Endothelial cell of umbilical vein (primary cell): ENCODE results near the gene SOX30.

Source experiments
- GATA2 ChIP-seq: IDR thresholded peaks from 2 replicates; pipeline ENCODE4 v1.7.0; 2011; ENCODE audit warnings: low read depth, mild to moderate bottlenecking, moderate library complexity, mixed read lengths, low read length; ENCODE audit not compliant: insufficient read length, insufficient read depth
- POLR2AphosphoS5 ChIP-seq: IDR thresholded peaks from 2 replicates; pipeline ENCODE4 v1.6.1; 2012; ENCODE audit warnings: low read depth, mild to moderate bottlenecking, control low read depth, low read length, moderate library complexity; ENCODE audit not compliant: insufficient read depth
- TF ChIP-seq, protein P1 (sequence below), 2 donors: IDR thresholded peaks; 1 replicate in 1 of 2; 2 replicates in 1 of 2; pipeline ENCODE4 v1.5.1; 2011; ENCODE audit warnings: low read length in 2 of 2, mild to moderate bottlenecking in 2 of 2, moderate library complexity in 2 of 2, control low read depth in 1 of 2, inconsistent platforms in 1 of 2, low read depth in 1 of 2; ENCODE audit not compliant: insufficient read depth in 1 of 2; ENCODE audit errors: extremely low read depth in 1 of 2

DNA sequence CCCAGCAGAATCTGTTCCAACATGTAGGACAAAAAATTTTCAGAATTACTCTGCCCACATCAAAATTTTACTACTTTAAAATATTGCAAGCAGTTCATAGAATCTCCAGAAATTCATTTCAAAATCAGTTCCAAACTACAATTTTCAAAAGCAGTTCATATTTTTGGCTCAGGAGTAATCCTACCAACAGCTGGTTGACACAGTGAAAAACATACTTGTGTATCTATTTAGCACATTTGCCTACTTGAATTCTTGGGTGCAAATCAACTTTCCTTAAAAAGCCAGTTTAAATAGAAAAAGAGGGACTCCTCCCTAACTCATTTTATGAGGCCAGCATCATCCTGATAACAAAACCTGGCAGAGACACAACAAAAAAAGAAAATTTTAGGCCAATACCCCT is 31.5 kb downstream of the SOX30 start:
- TF ChIP-seq POLR2AphosphoS5, result no peak
- TF ChIP-seq, protein P1, sequence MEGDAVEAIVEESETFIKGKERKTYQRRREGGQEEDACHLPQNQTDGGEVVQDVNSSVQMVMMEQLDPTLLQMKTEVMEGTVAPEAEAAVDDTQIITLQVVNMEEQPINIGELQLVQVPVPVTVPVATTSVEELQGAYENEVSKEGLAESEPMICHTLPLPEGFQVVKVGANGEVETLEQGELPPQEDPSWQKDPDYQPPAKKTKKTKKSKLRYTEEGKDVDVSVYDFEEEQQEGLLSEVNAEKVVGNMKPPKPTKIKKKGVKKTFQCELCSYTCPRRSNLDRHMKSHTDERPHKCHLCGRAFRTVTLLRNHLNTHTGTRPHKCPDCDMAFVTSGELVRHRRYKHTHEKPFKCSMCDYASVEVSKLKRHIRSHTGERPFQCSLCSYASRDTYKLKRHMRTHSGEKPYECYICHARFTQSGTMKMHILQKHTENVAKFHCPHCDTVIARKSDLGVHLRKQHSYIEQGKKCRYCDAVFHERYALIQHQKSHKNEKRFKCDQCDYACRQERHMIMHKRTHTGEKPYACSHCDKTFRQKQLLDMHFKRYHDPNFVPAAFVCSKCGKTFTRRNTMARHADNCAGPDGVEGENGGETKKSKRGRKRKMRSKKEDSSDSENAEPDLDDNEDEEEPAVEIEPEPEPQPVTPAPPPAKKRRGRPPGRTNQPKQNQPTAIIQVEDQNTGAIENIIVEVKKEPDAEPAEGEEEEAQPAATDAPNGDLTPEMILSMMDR (IDR thresholded peaks at IDR 0.05; ENCODE audit: extremely low read depth in 1 of 2, insufficient read depth in 1 of 2, low read depth in 1 of 2, low read length in 2 of 2), result no peak
- TF ChIP-seq GATA2, result no peak
